GM03348 (cell line): ENCODE results near the gene SERTAD1.
"Not testable (repeated sequence)": the region's sequence is repeated elsewhere in the genome, so short reads cannot be mapped to it uniquely, and the experiment has no call there.

ENCODE experiments used
- DNase-seq: peaks from one replicate; pipeline ENCODE4 v3.0.0; 2012; ENCODE audit warnings: low spot score

The SERTAD1 gene, protein sequence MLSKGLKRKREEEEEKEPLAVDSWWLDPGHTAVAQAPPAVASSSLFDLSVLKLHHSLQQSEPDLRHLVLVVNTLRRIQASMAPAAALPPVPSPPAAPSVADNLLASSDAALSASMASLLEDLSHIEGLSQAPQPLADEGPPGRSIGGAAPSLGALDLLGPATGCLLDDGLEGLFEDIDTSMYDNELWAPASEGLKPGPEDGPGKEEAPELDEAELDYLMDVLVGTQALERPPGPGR

DNA sequence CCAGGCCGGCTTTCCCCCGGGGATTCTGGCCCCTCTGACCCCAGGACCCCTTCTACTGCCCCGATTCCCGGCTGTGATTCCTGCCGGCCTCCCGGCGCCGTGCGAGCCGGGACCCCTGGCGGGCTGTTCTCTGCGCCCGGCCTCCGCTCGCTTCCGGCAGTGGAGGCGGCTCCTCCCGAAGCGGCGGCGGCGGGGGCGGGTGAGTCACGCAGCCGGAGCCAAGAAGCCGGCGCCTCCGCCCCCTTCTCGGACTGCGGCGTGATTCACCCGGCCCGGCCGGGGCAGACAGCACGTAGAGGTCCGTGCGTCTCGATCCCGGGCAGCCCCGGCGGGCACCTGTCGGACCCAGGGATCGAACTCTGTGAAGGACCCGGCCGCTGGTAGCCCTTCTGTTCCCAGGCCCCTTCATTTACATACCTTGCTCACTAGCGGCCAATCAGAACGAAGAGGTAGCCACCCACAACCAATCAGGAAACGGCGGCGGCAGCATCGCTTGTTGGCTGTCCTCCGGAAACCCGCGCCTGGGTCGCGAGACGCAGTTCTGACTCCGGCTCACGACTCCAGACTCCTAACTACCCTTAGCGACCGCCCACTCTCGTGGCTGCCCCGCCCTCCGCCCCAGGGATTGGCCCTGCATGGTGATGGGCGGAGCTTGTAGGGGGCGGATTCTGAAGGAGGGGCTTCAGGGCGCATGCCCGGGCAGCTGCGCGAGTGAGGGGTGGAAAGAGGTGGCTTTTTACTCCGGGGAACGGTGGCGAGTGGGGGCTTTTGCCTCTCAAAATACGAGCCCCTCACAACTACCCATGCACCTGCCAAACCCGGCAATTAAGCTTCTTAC, at the start of gene SERTAD1:
Gene SERTAD1 (minus strand): TSS at position 543 of the 838 bp plus-strand sequence. CDS start 2,446 bp downstream, outside the sequence.
- DNase-seq, result peak; percentile 98

DNA sequence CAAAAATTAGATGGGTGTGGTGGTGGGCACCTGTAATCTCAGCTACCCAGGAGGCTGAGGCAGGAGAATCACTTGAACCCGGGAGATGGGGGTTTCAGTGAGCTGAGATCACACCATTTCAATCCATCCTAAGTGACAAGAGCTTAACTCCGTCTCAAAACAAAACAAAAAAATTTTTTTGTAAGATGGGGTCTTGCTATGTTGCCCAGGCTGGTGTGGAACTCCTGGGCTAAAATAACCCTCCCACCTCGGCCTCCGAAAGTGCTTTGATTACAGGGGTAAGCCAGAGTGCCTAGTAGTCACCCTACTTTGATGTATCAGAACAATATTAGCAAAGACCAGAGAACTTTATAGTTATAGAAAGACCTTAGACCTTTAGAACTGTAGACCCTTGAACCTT, 48.9 kb upstream of the SERTAD1 start:
- no peak for DNase-seq

DNA sequence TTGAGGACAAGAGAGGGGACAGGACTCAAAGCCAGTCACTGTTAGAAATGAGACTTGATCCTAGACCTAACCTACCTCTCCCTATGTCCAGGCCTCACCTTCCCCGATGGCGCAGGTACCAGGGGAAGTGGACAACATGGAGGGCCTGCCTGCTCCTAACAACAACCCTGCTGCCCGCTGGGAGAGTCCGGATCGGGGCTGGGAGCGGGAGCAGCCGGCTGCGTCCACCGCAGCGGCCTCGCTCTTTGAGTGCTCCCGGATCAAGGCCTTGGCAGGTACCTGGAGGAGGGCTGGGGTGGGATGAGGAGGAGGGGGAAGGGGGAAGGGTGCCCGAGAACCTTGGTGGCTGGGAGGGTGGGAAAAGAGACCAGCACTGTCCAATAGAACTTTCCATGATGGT, 46.7 kb upstream of the SERTAD1 start:
- DNase-seq, result no peak

DNA sequence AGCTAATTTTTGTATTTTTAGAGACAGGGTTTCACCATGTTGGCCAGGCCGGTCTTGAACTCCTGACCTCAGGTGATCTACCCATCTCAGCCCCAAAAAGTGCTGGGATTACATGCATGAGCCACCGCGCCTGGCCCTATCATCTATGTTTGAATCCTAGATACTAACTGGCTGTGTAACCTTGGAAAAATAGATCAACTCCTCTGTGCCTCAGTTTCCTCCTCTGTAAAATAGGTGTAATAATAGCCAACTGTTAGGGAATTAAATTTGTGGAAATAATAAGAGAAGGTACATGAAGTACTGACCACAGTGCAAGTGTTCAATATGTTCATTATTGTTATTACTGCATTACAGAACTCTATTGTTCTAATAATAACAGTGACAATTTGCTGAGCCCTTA, 45.3 kb upstream of the SERTAD1 start:
- no peak for DNase-seq

DNA sequence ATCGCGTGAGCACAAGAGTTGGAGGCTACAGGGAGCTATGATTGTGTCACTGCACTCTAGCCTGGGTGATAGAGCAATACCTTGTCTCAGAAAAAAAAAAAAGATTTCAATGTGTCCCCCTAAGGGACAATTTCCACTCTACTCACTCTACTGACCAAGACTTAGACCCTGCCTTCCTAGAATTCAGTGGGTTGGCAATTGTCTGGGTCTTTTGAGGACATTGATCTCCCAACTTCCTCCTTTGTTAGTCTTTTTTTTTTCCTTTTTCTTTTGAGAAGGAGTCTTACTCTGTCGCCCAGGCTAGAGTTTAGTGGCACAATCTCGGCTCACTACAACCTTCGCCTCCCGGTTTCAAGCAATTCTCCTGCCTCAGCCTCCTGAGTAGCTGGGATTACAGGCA, 43.2 kb upstream of the SERTAD1 start:
- DNase-seq, result no peak

DNA sequence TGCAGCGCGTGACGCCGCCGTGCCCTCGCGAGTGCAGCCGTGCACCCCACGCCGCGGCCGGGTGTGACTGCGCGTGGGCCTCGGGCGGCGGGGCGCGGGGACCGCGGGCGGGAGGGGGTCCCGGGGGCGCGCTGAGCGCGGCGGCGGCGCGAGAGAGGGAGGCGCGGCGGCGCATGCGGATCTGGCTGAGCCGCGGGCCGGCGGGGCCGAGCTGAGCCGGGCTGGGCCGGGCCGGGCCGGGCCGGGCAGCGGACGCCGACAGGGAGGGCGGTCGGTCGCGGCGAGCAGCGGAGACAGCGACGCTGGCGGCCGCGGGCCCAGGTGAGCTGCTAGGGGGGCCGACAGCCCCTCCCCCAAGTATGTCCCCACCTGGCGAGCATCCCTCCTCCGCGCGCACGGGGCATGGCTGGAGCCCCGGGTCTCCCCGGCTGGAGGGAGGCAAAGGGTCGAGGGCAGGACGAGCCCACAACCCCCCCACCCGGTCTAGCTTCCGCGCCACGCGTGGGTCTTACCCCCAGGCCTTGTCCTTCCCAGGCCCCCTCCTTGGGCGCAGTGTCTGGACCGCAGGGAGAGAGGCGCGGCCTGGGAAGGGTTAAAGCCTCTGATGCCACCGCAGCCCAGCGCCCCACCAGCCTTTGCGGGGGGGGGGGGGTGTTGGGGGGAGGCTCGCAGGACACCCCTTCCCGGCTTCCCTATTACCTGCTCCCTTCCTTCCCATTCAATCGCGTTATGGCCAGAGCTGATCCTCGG, 41.4 kb upstream of the SERTAD1 start, which contains the start of gene SPTBN4:
Gene SPTBN4 (plus strand): TSS at position 17 of the 750 bp plus-strand sequence. CDS start 5,621 bp downstream, outside the sequence.
- peak; percentile 60 for DNase-seq

DNA sequence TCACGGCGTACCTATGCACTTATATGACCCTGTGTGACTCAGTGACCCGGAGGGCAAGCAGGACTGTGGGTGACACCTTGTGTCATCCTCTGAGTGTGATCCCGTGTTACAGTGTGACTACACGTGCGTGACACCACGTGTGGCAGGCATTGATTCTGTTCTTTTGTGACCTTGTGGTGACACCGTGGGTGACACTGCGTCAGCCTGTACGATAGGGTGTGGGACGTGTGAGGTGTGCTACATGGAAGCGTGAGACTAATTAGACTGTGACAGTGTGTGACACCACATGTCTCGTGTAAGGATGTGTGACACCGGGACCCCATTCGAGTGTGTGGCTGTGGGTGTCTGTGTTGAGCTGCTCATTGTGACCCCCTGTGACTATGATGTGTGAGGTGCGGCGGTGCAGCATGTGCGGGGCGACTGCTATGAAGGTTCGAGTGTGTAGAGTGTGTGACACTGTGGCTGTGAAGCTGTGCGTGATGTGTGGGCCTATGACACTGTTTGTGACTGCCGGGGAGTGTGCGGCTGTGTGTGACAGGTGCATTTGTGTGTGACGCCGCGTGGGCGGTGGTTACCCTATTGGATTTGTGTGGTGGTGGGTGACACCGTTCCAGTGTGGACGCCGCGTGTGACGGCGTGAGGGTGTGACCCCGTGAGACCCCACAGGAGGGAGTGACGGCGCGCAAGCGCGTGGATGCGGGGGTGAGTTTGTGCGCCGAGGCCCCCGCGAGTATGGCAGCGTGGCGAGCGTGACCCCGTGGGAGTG, 40.6 kb upstream of the SERTAD1 start:
- no peak for DNase-seq

DNA sequence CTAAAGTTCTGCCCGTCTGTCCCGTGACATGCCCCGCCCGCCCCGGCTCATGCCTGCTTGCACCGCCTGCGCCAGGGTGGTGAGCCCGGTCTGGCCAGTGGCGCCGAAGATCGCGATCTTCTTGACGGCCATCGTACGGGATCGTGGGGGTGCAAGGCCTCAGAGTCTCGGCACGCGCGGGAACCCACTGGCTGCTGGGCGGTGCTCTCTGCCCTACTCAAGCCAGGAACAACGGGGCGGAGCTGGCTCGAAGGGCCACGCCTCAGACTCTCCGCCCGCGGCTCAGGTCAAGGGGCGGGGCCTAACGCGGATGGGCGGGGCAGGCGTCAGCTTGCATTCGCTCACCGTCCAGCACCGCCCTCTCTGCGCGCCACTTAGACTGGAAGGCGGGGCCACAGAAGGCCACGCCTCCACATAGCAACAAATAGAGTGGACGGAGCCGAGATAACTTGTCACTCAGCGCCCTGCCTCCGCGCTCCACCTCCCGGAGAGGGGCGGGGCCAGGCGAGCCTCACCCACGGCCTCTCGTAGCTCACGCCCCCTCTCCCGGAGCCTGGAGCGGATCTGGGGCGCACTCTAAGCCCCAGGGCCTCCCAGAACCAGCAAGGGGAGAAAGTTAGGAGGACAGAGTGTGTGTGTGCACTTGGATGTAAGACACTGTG, 39.9 kb upstream of the SERTAD1 start, which contains the start of gene BLVRB:
Gene BLVRB (minus strand): TSS at position 189 of the 662 bp plus-strand sequence. CDS start 57 bp downstream, at position 132.
- peak; percentile 98 for DNase-seq

DNA sequence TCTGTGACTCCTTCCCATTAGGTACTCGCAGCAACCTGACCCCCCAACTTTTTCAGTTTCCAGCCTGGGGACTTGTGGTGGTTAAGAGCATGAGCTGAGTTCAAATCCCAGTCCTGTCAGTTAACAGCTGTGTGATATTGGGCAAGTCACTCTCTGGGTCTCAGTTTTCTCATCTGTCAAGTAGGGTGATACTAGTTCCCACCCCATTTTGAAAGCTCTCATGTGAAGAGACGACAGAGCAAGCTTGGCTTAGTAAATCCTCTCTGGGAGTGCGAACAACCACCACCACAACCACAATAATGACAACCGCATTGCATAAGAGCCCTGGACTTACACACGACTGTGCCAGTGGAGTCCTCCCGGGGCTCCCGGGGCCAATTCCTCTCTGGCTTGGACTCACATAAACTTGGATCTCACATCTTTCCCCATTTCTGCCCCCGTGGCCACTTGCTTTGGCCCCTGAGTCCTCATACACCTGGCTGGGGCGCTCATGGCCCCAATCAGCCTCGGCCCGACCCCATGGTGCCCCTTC, 39.3 kb upstream of the SERTAD1 start:
- DNase-seq, result peak; percentile 69

DNA sequence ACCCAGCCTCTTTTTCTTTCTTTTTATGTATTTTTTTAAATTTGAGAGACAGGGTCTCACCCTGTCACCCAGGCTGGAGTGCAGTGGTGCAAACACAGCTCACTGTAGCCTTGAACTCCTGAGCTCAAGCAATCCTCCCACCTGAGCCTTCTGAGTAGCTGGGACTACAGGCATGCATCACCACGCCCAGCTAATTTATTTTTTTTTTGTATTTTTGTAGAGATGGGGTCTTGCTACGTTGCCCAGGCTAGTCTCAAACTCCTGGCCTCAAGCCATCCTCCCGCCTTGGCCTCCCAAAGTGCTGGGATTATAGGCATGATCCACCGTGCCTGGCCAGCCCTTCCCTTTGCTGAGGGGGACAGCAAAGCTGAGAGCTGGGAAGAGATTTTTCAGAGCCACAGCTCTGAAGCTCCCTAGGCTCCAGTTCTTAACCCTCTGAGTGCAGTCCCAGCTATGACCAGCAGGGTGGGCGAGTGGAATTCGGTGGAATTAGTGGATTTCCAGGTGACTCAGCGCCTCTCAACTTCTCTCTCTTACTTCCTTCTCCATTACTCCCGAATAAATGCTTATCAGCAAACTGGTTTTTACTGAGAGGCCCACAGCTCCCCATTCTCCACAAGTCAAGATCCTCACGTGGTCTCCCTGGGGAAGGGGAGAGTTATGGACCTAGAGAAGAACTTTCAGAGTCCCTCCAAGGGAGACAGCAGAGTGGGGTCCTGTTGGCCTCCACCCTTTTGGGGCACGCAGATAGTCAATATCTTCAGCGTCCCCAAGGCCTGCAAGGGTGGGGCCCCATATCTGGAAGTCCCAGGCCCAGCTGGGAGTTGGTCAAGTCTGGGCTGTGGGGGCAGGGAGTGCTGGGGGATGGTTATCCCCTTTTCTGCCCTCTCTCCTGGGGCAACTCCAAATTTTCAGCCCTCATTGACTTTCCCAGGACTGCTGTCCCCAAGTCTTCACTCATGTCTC, 38.5 kb upstream of the SERTAD1 start:
- peak; percentile 82 for DNase-seq

DNA sequence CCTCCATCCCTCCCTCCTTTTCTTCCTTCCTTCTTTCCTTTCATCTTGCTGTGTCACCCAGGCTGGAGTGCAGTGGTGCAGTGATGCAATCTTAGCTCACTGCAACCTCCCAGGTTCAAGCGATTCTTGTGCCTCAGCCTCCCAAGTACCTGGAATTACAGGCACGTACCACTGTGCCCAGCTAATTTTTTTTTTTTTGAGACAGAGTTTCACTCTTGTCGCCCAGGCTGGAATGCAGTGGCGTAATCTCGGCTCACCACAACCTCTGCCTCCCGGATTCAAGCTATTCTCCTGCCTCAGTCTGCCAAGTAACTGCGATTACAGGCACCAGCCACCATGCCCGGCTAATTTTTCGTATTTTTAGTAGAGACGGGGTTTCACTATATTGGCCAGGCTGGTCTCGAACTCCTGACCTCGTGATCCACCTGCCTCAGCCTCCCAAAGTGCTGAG, 37.8 kb upstream of the SERTAD1 start:
- not testable (repeated sequence) for DNase-seq

DNA sequence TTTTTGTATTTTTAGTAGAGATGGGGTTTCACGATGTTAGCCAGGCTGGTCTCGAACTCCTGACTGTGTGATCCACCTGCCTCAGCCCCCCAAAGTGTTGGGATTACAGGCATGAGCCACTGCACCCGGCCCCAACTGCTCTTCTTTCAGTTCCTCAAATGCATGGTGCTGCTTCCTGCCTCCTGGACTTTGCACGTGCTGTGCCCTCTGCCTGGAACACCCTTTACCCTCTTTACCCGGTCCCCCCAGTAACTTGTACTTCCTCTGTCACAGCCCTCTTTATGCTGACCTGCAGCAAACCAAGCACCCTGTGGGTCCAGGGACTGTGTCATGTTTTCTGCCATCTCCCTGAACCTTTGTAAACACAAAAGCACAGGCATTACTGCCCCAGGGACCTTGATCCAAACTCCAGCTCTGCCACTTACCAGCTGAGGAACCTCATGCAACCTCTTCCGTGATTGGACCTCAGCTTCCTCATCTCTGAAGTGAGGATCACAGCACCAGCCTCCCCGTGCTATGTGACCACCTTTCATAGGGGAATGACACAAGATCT, 36.0 kb upstream of the SERTAD1 start:
- no peak for DNase-seq

DNA sequence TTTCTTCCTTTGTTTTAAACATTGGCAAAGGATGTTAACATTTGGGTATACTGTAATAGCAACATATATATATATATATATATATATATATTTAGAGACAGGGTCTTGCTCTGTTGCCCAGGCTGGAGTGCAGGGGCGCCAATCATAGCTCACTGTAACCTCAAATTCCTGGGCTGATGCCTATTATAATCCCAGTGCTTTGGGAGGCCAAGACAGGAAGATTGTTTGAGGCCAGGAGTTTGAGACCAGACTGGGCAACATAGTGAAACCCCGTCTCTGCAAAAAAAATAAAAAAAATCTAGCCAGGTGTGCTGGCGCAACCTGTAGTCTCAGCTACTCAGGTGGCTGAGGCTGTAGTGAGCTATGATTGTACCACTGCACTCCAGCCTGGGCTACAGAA, 34.4 kb upstream of the SERTAD1 start:
- no peak for DNase-seq

DNA sequence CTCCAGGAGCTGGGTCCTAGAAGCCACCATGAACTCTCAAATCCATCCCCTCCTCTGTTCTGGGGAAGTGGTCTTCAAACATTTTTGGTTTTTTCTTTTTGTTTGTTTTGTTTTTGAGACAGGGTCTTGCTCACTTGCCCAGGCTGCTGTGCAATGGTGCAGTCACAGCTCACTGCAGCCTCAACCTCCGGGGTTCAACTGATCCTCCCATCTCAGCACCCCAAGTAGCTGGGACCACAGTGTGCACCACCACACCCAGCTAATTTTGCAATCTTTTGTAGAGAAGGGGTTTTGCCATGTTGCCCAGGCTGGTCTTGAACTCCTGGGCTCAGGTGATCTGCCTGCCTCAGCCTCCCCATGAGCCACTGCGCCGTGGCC, 32.8 kb upstream of the SERTAD1 start:
- no peak for DNase-seq

DNA sequence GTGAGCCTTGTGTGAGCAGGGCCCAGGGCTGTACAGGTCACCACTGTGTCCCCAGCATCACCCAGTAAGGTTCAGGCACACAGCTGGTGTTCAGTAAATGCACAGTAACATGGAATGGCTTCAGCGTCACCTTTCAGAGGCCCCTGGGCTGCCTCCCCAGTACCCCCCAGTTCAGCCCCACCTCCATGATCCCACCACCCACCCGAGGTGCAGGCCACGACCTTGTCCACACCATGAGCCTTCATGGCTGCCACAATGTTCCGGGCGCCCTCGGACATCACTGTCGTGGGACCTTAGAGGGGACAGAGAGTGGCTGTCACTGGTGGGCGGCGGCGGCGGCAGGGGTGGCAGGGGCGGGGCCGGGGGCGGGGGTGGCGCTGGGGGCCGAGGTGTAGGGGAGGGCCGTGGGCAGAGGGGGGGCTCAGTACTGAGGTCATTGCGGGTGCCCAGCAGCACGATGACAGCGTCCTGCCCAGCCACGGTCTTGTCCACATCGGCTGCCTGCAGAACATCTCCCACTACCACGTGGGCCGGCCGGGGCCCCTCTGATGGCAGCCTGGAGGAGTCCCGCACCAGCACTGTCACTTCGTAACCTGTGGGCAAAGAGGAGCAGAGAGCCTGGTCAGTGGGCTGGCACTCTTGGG, 32.3 kb upstream of the SERTAD1 start:
- DNase-seq, result no peak

DNA sequence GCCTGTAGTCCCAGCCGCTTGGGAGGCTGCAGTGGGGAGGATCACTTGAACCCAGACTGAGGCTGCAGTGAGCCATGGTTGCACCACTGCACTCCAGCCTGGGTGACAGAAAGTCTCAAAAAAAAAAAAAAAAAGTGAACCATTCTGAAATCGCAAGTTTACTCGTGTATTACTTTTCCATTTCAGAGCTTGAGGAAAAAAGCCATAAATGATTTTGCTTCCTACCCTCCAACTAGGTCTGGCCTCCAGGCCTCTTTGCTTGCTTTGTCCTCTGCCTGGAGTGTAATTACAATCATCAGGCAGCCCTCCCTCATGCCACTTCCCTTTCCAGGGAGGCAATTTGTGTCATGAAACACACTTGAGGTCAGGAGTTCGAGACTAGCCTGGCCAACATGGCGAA, 31.3 kb upstream of the SERTAD1 start:
- no peak for DNase-seq

DNA sequence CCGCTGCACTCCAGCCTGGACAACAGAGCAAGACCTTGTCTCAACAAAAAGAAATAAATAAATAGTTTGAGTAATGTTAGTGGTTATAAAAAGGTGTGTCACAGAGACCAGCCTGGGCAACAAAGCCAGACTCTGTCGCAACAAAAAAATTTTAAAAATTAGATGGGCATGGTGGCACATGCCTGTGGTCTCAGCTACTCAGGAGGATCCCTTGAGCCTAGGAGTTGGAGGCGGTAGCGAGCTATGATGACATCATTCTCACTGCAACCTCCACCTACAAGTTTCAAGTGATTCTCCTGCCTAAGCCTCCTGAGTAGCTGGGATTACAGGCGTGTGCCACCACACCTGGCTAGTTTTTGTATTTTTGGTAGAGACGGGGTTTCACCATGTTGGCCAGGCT, 28.2 kb upstream of the SERTAD1 start:
- not testable (repeated sequence) for DNase-seq

DNA sequence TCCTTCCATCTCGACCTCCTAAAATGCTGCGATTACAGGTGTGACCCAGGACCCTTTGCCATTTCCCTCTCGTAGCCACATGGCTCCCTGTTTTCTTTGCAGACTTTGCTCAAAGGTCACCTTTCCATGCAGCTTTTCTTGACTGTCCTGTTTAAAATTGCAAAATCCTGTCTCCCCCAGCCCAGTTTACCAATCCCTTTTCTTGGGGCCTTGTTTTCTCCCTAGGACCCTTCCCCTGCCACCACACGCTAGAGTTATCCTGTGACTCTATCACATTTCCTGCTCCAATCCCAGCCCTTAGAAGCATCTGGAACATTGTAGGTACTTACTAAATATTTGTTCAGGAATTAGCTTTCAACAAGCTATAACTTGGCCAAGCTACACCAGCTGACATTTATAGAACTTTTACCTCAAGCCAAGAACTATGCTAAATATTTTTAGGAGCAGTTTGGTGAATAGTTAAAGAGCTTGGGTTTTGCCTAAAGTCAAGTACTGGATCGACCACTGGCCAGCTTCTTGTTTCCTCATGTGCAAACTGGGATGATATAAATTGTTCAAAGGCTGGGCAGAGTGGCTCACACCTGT, 27.5 kb upstream of the SERTAD1 start:
- DNase-seq, result no peak
